Measurements from ENCODE around the gene FAAH2.

The FAAH2 gene, protein sequence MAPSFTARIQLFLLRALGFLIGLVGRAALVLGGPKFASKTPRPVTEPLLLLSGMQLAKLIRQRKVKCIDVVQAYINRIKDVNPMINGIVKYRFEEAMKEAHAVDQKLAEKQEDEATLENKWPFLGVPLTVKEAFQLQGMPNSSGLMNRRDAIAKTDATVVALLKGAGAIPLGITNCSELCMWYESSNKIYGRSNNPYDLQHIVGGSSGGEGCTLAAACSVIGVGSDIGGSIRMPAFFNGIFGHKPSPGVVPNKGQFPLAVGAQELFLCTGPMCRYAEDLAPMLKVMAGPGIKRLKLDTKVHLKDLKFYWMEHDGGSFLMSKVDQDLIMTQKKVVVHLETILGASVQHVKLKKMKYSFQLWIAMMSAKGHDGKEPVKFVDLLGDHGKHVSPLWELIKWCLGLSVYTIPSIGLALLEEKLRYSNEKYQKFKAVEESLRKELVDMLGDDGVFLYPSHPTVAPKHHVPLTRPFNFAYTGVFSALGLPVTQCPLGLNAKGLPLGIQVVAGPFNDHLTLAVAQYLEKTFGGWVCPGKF
- long read RNA-seq, partial matches to known transcripts = 0 of 2 reads
- long read RNA-seq, other reads (novel, unspliced or antisense) = 2 of 2 reads

DNA sequence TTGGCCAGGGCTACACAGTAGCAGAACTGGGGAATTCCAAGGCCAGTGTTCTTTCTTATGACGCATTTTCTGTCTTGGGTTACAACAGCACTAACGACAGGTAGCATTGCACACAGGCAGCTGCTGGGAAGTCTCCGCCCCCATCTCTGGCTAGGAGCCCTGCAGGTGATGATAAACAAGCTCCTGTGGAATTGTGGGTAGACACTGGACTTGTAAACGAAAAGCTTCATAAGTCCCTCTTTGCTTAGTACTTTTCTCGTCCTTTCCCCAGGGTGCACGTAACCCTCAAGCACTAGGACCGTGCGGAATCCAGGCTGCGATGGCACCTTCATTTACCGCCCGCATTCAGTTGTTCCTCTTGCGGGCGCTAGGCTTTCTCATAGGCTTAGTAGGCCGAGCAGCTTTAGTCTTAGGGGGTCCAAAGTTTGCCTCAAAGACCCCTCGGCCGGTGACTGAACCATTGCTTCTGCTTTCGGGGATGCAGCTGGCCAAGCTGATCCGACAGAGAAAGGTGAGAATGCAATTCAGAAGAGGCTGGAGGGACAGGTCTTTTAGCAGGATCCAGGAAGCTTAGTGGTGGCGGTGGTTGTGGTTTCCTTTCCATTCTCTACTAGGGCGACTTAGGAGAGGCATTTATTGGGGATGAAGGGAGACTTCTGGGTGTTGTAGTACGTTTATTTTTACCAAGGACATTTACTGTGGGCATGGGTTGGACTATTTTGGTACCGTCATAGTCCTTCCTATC is at the start of gene FAAH2:
Gene FAAH2, plus strand, starts transcription at position 200 of the 745 bp plus-strand sequence. Its CDS starts 120 bp downstream, at position 320.
- H3K27ac ChIP-seq (replicated peaks) = no peak within 1 kb of the TSS
- peak in 1 of 2 experiments; percentile 9 for DNase-seq (ENCODE audit: low read depth in 1 of 2, low spot score in 1 of 2)
- H3K4me3 ChIP-seq (replicated peaks; ENCODE audit: insufficient read depth, low read length) = no peak within 1 kb of the TSS

DNA sequence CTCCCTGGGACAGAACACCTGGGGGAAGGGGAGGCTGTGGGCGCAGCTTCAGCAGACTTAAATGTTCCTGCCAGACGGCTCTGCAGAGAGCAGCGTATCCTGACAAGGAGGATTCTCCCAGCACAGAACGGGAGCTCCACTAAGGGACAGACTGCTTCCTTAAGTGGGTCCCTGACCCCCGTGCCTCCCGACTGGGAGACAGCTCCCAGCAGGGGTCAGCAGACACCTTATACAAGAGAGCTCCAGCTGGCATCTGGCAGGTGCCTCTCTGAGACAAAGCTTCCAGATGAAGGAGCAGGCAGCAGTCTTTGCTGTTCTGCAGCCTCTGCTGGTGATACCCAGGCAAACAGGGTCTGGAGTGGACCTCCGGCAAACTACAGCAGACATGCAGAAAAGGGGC is 44.5 kb upstream of the FAAH2 start:
- no peak overlapping the region for H3K4me3 ChIP-seq (replicated peaks; ENCODE audit: insufficient read depth, low read length)
- TF ChIP-seq, protein P1, sequence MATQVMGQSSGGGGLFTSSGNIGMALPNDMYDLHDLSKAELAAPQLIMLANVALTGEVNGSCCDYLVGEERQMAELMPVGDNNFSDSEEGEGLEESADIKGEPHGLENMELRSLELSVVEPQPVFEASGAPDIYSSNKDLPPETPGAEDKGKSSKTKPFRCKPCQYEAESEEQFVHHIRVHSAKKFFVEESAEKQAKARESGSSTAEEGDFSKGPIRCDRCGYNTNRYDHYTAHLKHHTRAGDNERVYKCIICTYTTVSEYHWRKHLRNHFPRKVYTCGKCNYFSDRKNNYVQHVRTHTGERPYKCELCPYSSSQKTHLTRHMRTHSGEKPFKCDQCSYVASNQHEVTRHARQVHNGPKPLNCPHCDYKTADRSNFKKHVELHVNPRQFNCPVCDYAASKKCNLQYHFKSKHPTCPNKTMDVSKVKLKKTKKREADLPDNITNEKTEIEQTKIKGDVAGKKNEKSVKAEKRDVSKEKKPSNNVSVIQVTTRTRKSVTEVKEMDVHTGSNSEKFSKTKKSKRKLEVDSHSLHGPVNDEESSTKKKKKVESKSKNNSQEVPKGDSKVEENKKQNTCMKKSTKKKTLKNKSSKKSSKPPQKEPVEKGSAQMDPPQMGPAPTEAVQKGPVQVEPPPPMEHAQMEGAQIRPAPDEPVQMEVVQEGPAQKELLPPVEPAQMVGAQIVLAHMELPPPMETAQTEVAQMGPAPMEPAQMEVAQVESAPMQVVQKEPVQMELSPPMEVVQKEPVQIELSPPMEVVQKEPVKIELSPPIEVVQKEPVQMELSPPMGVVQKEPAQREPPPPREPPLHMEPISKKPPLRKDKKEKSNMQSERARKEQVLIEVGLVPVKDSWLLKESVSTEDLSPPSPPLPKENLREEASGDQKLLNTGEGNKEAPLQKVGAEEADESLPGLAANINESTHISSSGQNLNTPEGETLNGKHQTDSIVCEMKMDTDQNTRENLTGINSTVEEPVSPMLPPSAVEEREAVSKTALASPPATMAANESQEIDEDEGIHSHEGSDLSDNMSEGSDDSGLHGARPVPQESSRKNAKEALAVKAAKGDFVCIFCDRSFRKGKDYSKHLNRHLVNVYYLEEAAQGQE (IDR thresholded peaks at IDR 0.05; ENCODE audit: insufficient replicate concordance, low read depth) = no peak
- TF ChIP-seq GABPA (IDR thresholded peaks at IDR 0.05; ENCODE audit: low read depth) (no peak), POLR2AphosphoS5 (IDR thresholded peaks at IDR 0.05; ENCODE audit: low read depth) (no peak), SPI1 (IDR thresholded peaks at IDR 0.05; ENCODE audit: borderline replicate concordance, low read depth) (no peak)
- TF ChIP-seq, protein P2, sequence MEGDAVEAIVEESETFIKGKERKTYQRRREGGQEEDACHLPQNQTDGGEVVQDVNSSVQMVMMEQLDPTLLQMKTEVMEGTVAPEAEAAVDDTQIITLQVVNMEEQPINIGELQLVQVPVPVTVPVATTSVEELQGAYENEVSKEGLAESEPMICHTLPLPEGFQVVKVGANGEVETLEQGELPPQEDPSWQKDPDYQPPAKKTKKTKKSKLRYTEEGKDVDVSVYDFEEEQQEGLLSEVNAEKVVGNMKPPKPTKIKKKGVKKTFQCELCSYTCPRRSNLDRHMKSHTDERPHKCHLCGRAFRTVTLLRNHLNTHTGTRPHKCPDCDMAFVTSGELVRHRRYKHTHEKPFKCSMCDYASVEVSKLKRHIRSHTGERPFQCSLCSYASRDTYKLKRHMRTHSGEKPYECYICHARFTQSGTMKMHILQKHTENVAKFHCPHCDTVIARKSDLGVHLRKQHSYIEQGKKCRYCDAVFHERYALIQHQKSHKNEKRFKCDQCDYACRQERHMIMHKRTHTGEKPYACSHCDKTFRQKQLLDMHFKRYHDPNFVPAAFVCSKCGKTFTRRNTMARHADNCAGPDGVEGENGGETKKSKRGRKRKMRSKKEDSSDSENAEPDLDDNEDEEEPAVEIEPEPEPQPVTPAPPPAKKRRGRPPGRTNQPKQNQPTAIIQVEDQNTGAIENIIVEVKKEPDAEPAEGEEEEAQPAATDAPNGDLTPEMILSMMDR (IDR thresholded peaks at IDR 0.05; ENCODE audit: insufficient read depth, low read length) = no peak

More for the DNA sequence above, at the start of gene FAAH2:
- H3K27me3 ChIP-seq (ENCODE audit: insufficient read depth, poor library complexity, severe bottlenecking) = no peaks in the 10 kb centered on the region
- TF ChIP-seq SPI1 (IDR thresholded peaks at IDR 0.05; ENCODE audit: borderline replicate concordance, low read depth) (no peak), POLR2AphosphoS5 (IDR thresholded peaks at IDR 0.05; ENCODE audit: low read depth) (no peak), GABPA (IDR thresholded peaks at IDR 0.05; ENCODE audit: low read depth) (no peak)
- TF ChIP-seq, protein P1 (IDR thresholded peaks at IDR 0.05; ENCODE audit: insufficient replicate concordance, low read depth) = no peak
- TF ChIP-seq, protein P2 (IDR thresholded peaks at IDR 0.05; ENCODE audit: insufficient read depth, low read length) = no peak

DNA sequence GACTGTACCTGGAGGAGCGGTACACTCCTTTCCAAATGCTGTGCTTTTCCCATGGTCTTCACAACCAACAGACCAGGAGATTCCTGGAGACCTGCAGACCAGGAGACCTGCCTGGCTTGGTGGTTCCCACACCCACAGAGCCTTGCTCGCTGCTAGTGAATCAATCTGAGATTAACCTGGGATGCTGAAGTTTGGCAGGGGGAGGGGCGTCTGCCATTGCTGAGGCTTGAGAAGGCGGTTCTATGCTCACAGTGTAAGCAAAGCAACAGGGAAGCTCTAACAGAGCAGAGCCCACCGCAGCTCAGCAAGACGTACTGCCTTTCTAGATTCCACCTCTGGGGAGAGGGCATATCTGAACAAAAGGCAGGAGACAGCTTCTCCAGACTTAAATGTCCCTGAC is 34.5 kb upstream of the FAAH2 start:
- H3K27ac ChIP-seq (replicated peaks) = no peak overlapping the region
- no peak for TF ChIP-seq POLR2AphosphoS5 (IDR thresholded peaks at IDR 0.05; ENCODE audit: low read depth)
- TF ChIP-seq, protein P1 (IDR thresholded peaks at IDR 0.05; ENCODE audit: insufficient replicate concordance, low read depth) = no peak
- TF ChIP-seq, protein P2 (IDR thresholded peaks at IDR 0.05; ENCODE audit: insufficient read depth, low read length) = no peak
- no peak for TF ChIP-seq SPI1 (IDR thresholded peaks at IDR 0.05; ENCODE audit: borderline replicate concordance, low read depth)
- no peak for TF ChIP-seq GABPA (IDR thresholded peaks at IDR 0.05; ENCODE audit: low read depth)
- H3K4me3 ChIP-seq (replicated peaks; ENCODE audit: insufficient read depth, low read length) = no peak overlapping the region
- DNase-seq (ENCODE audit: low read depth in 1 of 2, low spot score in 1 of 2) = no peak
- H3K27me3 ChIP-seq (ENCODE audit: insufficient read depth, poor library complexity, severe bottlenecking) = no peaks in the 10 kb centered on the region

More for the DNA sequence above, 44.5 kb upstream of the FAAH2 start:
- H3K27me3 ChIP-seq (ENCODE audit: insufficient read depth, poor library complexity, severe bottlenecking) = no peaks in the 10 kb centered on the region
- no peak for DNase-seq (ENCODE audit: low read depth in 1 of 2, low spot score in 1 of 2)
- no peak overlapping the region for H3K27ac ChIP-seq (replicated peaks)
